ENCODE results near the gene GATAD2A.
"Not testable (repeated sequence)": the region's sequence is repeated elsewhere in the genome, so short reads cannot be mapped to it uniquely, and the experiment has no call there.

Gene GATAD2A, protein sequence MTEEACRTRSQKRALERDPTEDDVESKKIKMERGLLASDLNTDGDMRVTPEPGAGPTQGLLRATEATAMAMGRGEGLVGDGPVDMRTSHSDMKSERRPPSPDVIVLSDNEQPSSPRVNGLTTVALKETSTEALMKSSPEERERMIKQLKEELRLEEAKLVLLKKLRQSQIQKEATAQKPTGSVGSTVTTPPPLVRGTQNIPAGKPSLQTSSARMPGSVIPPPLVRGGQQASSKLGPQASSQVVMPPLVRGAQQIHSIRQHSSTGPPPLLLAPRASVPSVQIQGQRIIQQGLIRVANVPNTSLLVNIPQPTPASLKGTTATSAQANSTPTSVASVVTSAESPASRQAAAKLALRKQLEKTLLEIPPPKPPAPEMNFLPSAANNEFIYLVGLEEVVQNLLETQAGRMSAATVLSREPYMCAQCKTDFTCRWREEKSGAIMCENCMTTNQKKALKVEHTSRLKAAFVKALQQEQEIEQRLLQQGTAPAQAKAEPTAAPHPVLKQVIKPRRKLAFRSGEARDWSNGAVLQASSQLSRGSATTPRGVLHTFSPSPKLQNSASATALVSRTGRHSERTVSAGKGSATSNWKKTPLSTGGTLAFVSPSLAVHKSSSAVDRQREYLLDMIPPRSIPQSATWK

GRCh38 chr19:19404879-19405860 is at the start of gene GATAD2A:
Gene GATAD2A, plus strand, starts transcription at chr19:19405675. Its CDS starts 59,671 bp downstream, at chr19:19465346.
- peak; percentile 90 for DNase-seq

DNA sequence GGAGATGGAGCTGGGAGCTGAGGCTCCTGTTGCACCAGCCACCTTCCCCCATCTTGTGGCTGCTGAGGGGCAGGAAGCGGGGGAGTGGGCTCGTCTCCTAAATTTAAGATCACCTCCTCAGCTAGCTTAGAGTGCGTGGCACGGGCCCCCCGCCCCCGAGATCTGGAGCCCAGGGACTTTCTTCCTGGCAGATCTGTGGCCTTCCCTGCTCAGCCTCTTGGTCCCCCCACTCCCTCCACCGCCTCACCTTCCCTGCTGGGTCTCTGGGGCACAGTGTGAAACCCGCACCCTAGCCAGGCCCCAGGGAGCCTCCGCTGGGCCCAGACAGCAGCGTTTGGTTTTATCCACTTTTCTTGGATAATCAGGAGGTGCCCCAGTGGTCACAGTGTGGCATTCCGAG is 49.0 kb upstream of the GATAD2A start:
- DNase-seq: no peak

GRCh38 chr19:19356901-19357566 is 48.4 kb upstream of the GATAD2A start:
- DNase-seq: no peak

DNA sequence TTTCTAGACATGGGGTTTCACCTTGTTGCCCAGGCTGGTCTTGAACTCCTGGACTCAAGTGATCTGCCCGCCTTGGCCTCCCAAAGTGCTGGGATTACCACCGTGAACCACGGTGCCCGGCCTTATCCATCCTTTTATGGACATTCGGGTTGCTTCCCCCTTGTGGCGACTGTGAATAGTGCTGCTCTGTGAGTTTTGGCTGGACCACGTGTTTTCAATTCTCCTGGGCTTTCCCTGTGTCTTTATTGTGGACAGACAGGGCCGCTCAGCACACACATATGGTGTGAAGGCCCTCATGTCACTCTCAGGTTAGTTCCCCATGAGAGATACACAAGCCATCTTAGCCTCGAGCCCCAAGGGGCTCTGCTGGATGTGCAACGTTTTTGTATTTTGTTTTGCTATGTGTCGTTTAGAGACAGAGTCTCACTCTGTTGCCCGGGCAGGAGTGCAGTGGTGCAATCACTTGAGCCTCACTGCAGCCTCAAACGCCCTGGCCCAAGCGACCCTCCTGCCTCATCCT is 44.3 kb upstream of the GATAD2A start:
- DNase-seq: peak; percentile 31

GRCh38 chr19:19362075-19362474 is 43.4 kb upstream of the GATAD2A start:
- no peak for DNase-seq

DNA sequence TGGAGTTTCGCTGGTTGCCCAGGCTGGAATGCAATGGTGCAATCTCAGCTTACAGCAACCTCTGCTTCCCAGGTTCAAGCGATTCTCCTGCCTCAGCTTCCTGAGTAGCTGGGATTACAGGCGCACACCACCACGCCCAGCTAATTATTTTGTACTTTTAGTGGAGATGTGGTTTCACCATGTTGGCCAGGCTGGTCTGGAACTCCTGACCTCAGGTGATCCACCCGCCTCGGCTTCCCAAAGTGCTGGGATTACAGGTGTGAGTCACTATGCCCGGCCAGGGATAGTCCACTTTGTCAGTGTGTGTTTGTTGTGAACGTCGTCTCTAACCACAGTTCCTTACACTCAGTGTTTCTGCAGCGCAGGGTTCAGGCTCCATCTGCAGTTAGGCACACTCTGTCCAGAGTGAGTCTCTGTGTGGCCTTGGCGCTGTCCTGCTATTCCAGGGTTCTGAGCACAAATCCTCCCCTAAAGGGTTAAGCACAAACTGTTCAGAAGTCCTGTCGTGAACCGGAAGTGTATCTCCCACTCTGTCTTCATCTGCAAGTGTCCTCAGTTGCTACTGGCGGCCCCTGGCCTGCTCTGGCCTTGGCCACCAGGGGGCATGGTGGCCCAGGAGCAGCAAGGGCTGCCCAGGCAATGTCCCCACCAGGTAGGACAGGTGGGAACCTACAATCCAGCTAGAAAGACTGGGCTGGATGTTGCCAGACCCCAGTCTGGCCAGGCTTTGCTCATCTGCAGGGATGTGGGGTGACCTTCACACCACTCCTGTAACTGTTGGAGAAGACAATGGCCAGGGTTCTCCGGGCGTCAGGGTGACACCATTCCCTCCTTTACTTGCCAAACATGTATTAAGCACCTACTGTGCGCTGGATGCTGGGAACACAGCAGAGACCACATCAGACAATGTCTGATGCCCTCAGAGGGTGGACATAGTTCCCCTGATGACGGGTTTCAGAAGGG is 38.8 kb upstream of the GATAD2A start:
- peak; percentile 61 for DNase-seq

DNA sequence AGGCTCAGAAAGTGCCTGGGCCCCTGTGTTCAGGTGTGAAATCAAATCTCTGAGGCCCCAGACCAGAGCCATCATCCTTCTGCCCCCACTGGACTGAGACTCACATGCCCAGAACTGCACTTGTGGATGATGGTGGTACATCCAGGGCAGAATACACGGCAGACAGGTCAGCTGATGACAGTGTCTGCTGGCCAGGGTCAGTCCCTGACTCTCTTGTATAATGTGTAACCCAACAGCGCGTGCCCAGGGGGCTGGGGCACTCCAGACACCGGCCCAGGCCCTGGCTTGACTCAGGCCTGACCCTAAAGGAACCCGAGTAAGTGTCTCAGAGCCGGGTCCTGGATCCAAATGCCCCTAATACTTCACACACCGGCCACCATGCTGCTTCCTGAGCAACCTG is 37.4 kb upstream of the GATAD2A start:
- DNase-seq: no peak

- no peak for DNase-seq
These were observed 34.4 kb upstream of the GATAD2A start for GRCh38 chr19:19371059-19371458.

DNA sequence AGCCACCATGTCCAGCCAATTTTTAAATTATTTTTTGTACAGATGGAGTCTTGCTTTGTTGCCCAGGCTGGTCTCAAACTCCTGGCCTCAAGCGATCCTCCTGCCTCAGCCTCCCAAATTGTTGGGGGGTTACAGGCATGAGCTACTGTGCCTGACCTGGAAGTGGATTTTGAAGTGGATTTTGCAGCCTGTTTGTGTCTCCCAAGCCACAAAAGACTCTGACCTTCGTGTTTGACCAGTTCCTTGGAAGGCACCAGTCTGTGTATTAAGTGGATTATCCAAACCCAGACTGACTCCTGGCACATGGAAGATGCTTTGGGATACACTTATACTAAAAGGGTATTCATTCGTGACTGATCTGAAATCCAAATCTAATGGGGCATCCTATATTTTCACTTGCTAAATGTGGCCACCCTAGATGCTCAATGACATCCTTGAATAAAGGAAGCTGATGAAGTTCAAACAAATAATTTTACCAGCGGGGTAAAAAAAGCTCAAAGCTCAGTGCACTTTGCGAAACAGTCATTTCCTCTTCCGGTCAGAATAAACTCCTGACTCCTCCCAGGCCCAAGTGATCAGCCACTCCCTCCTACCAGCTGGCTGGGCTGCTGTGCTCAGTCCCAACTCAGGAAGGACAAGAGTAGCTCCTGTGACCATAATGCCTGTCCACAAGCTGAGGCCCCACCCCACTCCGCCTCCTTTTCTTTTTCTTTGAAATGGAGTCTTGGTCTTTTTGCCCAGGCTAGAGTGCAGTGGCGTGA is 32.6 kb upstream of the GATAD2A start:
- DNase-seq: no peak

DNA sequence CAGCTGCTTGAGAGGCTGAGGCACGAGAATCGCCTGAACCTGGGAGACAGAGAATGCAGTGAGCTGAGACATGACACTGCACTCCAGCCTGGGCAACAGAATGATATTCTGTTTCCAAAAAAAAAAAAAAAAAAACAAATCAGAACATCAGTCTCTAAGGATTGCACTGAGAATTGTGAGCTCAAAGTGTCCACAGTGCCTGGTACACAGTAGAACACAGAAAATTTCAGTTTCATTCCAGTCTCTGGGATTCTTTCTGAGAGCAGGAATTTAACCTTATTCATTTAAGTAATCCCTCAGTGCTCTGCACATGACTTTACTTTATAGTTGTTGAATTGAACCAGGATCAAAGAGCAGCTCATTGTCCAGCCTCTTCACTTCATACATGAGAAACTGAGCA is 25.9 kb upstream of the GATAD2A start:
- DNase-seq: no peak

- DNase-seq: not testable (repeated sequence)
These were observed 25.2 kb upstream of the GATAD2A start for GRCh38 chr19:19380316-19380715.

DNA sequence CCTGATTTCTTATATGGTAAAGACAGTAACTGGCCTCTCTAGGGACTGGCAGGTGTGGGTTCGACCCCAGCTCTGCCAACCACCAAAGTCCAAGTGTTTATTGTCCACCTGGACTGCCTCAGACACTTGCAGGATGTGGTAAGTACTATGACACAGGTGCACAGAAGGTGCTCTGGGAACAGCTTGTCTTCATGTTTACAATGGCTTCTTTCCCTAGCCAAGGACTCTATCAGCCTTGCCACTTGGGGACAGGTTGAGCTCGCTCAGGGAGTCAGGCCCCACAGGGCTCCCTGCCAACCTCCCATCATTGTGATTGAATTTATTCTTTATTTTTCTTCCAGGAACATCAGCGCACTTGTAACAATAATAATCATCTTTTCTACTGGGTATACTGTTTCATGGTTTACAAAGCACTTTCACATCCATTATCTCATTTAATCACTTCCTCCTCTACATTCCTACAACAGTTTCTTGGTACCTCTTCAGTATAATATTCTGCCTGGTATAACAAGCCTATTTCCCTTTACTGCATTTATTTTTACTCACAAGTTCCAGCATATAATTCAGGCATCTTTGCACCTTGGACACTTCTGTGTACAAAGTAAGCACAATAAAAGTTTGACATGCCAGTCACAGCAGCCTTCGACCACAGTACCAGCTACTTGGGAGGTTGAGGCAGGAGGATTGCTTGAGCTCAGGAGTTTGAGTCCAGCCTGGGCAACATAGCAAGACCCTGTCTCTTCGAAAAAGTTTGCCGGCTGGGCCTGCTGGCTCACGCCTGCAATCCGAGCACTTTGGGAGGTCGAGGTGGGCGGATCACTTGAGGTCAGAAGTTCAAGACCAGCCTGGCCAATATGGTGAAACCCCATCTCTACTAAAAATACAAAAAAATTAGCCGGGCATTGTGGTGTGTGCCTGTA is 24.2 kb upstream of the GATAD2A start:
- no peak for DNase-seq

DNA sequence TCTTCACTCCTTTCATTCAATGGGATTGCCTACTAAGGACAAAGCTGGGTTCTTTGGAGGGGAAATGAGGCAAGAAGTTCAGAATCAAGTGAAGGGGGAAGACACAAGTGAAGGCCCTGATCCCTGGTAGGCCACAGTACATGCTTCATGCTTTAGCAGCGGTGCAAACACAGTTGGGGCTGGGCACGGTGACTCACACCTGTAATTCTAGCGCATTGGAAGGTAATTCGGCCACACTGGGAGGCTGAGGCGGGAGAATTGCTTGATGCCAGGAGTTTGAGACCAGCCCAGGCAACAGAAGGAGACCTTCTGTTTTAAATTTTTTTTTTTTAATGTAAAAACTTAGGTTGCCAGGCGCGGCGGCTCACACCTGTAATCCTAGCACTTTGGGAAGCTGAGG is 23.4 kb upstream of the GATAD2A start:
- DNase-seq: no peak

DNA sequence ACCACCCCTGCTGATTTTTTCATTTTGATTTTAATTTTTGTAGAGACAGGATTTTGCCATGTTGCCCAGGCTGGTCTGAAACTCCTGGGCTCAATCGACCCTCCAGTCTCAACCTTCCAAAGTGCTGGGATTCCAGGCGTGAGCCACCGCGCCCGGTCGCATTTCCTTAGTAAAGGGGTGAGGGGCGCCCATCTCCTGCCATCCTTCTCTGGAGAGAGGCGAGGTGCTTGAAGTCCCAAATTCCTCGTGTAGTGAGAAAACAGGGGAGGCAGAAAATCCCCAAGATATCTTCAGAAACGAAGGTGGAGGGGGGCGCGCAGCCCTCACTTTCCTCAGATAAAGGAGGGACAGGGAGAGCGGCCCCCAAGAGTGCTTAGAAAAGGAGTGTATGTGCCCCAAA is 21.0 kb upstream of the GATAD2A start:
- DNase-seq: no peak

- DNase-seq: peak; percentile 99
These were observed 20.2 kb upstream of the GATAD2A start for GRCh38 chr19:19385131-19385895.

GRCh38 chr19:19385896-19386869 is 19.3 kb upstream of the GATAD2A start:
- DNase-seq: peak; percentile 42

DNA sequence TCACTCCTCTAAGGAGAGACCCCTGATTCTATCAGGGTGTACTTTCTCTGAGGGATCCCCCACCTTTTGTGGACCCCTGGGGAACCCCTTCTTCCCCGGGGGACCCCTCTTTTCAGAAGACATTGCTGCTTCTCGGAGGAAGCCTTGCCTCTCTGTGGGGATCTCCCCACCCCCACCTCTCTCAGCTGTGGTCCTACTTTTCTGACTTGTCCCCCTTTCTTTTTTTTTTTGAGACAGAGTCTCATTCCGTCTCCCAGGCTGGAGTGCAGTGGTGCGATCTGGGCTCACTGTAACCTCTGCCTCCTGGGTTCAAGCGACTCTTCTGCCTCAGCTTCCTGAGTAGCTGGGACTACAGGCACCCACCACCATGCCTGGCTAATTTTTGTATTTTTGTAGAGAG is 18.4 kb upstream of the GATAD2A start:
- no peak for DNase-seq

Data from activated CD4-positive, alpha-beta T cell treated with anti-CD3 and anti-CD28 coated beads for 1 hour (primary cell).